Measurements from ENCODE around the gene ATPAF2. TPM values are rescaled to one million over a fixed set of nuclear protein-coding genes. Genes with fewer than 3 reads are reported as not detected.

Gene ATPAF2
- total and polyA plus RNA-seq, 10 of the 15 experiments (the other 5 are each of a cell fraction or from before 2014, with no cell fraction given) = 6.5 to 33.0 (median 26.5) TPM

- no TSS peak for BruUV-seq (replicated peaks)
- POLR2A ChIA-PET = interaction anchor here (0.6 to 1.3 kb wide), 4 partner anchors 9 to 248 kb away, joined by 3 to 4 read pairs (median 3); no protein-coding TSS in a partner anchor
- Histone ChIP-seq H4K20me1 (ENCODE audit: control insufficient read depth, insufficient read depth) (no peaks in the 10 kb centered on the region), H3K27me3 (replicated peaks in 1 of 2; ENCODE audit: control insufficient read depth in 2 of 2, insufficient read depth in 2 of 2, low read length in 1 of 2) (no peaks in the 10 kb centered on the region), H3K4me1 (ENCODE audit: control insufficient read depth, insufficient read depth, low read length) (no peaks in the 10 kb centered on the region; the same call in 1 of the 2 replicates), H3K4me3 (no peak overlapping the region), H3K9me3 (replicated peaks; ENCODE audit: control insufficient read depth, insufficient read depth, low read length) (no peaks in the 10 kb centered on the region), H3K79me2 (ENCODE audit: control insufficient read depth, insufficient read depth, low read length) (no peaks in the 10 kb centered on the region), H2AFZ (ENCODE audit: control insufficient read depth, low read depth, low read length) (no peak overlapping the region), H3K27ac (ENCODE audit: control insufficient read depth, insufficient read depth) (no peak overlapping the region), H3K9ac (ENCODE audit: control insufficient read depth, insufficient read depth, low read length) (no peak overlapping the region), H3K4me2 (ENCODE audit: control insufficient read depth, insufficient read depth) (no peak overlapping the region), H3K36me3 (ENCODE audit: control insufficient read depth in 2 of 2, insufficient read depth in 2 of 2, low read length in 1 of 2) (no peaks in the 10 kb centered on the region)
- intact Hi-C loops (cut with micrococcal nuclease; ENCODE audit: unreplicated experiment) = no loop called here
- in situ Hi-C loops (cut with MboI) = no loop called here
- RAD21 ChIA-PET (ENCODE audit: unreplicated experiment) = no interaction called here
- DNase-seq (ENCODE audit: low read depth, low spot score) (no peak), FAIRE-seq (no peak), ATAC-seq (no peak)
- SMC1A ChIA-PET (ENCODE audit: uncharacterized antibody, unreplicated experiment) = interaction anchor here (0.6 to 1.2 kb wide), 4 partner anchors 17 to 87 kb away, joined by 3 to 4 read pairs (median 3); no protein-coding TSS in a partner anchor
- CTCF ChIA-PET = interaction anchor here (1.0 to 2.8 kb wide), 3 partner anchors 11 to 24 kb away, joined by 3 to 11 read pairs (median 3); partner anchors contain the start of gene DRC3
- WGBS (ENCODE audit: insufficient coverage, insufficient replicate concordance, low lambda C conversion rate, missing lambda C conversion rate) = 47% methylated on average over 6 of the region's 6 CpGs
- TF ChIP-seq ZZZ3 (IDR thresholded peaks at IDR 0.05; ENCODE audit: control insufficient read depth, insufficient read length, low read depth) = no peak
- no peak for TF ChIP-seq NKRF (conservative IDR thresholded peaks at IDR 0.05)
- TF ChIP-seq WRNIP1 (IDR thresholded peaks at IDR 0.05; ENCODE audit: borderline replicate concordance, low read depth, low read length) = no peak
- no peak for TF ChIP-seq IRF4 (IDR thresholded peaks at IDR 0.05; ENCODE audit: low read depth, low read length)
- TF ChIP-seq BACH1 (IDR thresholded peaks at IDR 0.05; ENCODE audit: borderline replicate concordance) = no peak
- no peak for TF ChIP-seq TBL1XR1 (IDR thresholded peaks at IDR 0.05; ENCODE audit: low read depth, low read length)
- no peak for TF ChIP-seq YY1 (IDR thresholded peaks at IDR 0.05; ENCODE audit: low read depth, low read length)
- TF ChIP-seq MAX (IDR thresholded peaks at IDR 0.05; ENCODE audit: low read depth, low read length) = no peak
- TF ChIP-seq ZNF24 (IDR thresholded peaks at IDR 0.05) = no peak
- TF ChIP-seq NFYB (IDR thresholded peaks at IDR 0.05; ENCODE audit: insufficient read depth, low read depth, low read length) = no peak
- no peak for TF ChIP-seq E2F8 (IDR thresholded peaks at IDR 0.05; ENCODE audit: low read depth, partially characterized antibody)
- TF ChIP-seq ZBTB4 (CRISPR knock-in tag; IDR thresholded peaks at IDR 0.05) = no peak
Measured at GRCh38 chr17:17983376-17983775, 55.6 kb downstream of the ATPAF2 start.
